ENCODE measurements around the gene PTPN3.

DNA sequence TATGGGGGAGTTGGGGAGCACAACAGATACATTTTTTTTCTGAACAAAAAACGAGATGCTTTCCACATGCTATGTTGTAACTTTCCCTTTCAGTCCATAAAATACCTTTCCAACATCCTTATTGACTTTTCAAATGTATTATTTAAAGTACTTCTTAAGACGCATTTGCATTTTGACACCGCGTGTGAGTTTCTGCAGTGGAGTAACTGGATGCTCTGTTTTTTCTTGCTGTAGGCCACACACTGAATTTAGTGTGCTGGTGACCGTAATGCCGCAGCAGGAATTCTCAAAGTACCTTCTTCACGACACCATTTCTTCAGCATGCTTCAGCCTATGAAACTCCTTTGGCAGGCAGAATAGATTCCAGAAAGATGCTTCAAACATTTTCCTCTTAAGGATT lies 163.0 kb downstream of the PTPN3 start:
- no peak for TF ChIP-seq CTCF (IDR thresholded peaks at IDR 0.05)
- no peak for TF ChIP-seq POLR2A (IDR thresholded peaks at IDR 0.05)

Measured in esophagus squamous epithelium (tissue), 4 donors.